Measurements from ENCODE around the gene CAVIN4.

The CAVIN4 gene

GRCh38 chr9:100591139-100591538 lies 13.3 kb downstream of the CAVIN4 start:
- DNase-seq: no peak

GRCh38 chr9:100591639-100592412 lies 13.9 kb downstream of the CAVIN4 start:
- DNase-seq: no peak

- DNase-seq: no peak
Observed at GRCh38 chr9:100595391-100596199, 17.7 kb downstream of the CAVIN4 start.

- DNase-seq: no peak
Observed at GRCh38 chr9:100597236-100597635, 19.4 kb downstream of the CAVIN4 start.

GRCh38 chr9:100598641-100599145 lies 20.8 kb downstream of the CAVIN4 start:
- peak; percentile 98 for DNase-seq

GRCh38 chr9:100600521-100601079 lies 22.7 kb downstream of the CAVIN4 start:
- DNase-seq: no peak

GRCh38 chr9:100601216-100601615 lies 23.3 kb downstream of the CAVIN4 start:
- DNase-seq: peak; percentile 82

GRCh38 chr9:100602342-100602801 lies 24.5 kb downstream of the CAVIN4 start:
- DNase-seq: peak; percentile 82

- DNase-seq: no peak
Observed at GRCh38 chr9:100605405-100605804, 27.5 kb downstream of the CAVIN4 start.

GRCh38 chr9:100619194-100619593 lies 41.3 kb downstream of the CAVIN4 start:
- DNase-seq: no peak

GRCh38 chr9:100619665-100620064 lies 41.8 kb downstream of the CAVIN4 start:
- DNase-seq: no peak

GRCh38 chr9:100623969-100624368 lies 46.1 kb downstream of the CAVIN4 start:
- DNase-seq: no peak

- no peak for DNase-seq
Observed at GRCh38 chr9:100626949-100627348, 49.1 kb downstream of the CAVIN4 start.

GRCh38 chr9:100637787-100638186 lies 59.9 kb downstream of the CAVIN4 start:
- peak; percentile 90 for DNase-seq
